Pancreas (tissue), 10 donors: ENCODE measurements around the gene ANTXR2. TPM values are rescaled to one million over a fixed set of nuclear protein-coding genes. Genes with fewer than 3 reads are reported as not detected.

Experiments
- ATAC-seq, 4 donors: fragments of 200-7000 bp; cut with Tn5 transposase; one replicate each; pipeline versions ENCODE4 v1.8.0 to v1.9.1; 2020; ENCODE audit warnings: mild to moderate bottlenecking in 4 of 4, moderate library complexity in 4 of 4
- DNase-seq, 6 donors: peaks; one replicate each; pipeline ENCODE4 v3.0.0-alpha.2; 2020
- FAIRE-seq: peaks from 2 replicates; lab custom pipeline; 2012; peaks lifted over from hg19 to GRCh38; lab: Jason Lieb, UNC
- H3K27ac ChIP-seq, 4 donors: fragments of 200-600 bp; sonication (generic); 1 replicate in 3 of 4; 2 replicates in 1 of 4; pipeline versions ENCODE4 v1.5.0 to v1.8.0; 2020
- H3K27me3 ChIP-seq, 4 donors: fragments of 200-600 bp; one replicate each; pipeline ENCODE4 v1.8.0; 2021
- H3K36me3 ChIP-seq, 3 donors: fragments of 200-600 bp; sonication (generic) in 1 of 3; one replicate each; pipeline versions ENCODE4 v1.5.0 to v1.8.0; 2020 to 2021
- H3K4me1 ChIP-seq, 3 donors: fragments of 200-600 bp; one replicate each; pipeline ENCODE4 v1.8.0; 2021
- H3K4me3 ChIP-seq, 4 donors: fragments of 200-600 bp; sonication (generic) in 2 of 4; one replicate each; pipeline versions ENCODE4 v1.5.0 to v1.8.0; 2020 to 2021
- H3K9me3 ChIP-seq, 4 donors: fragments of 200-600 bp; one replicate each; pipeline ENCODE4 v1.8.0; 2021
- CTCF ChIP-seq, 4 donors: fragments of 200-600 bp; sonication (generic) in 3 of 4; IDR thresholded peaks; one replicate each; pipeline versions ENCODE4 v1.5.0 to v1.8.0; 2021; ENCODE audit warnings: antibody characterized with exemption in 4 of 4
- WGBS, 2 donors: extraction: QIAGEN DNeasy Blood & Tissue Kit; methylation state at CpG; one replicate each; pipeline ENCODE4 v1.1.7; 2013; 5-methylcytosine and 5-hydroxymethylcytosine counted together
- intact Hi-C, 3 donors: fragments of 100-400 bp; cut with DNase I; formaldehyde crosslinking; loops; one replicate each; pipeline versions ENCODE4 v1.11.1 to v1.14.2; 2022
- polyA plus RNA-seq, 2 donors: library from polyadenylated mRNA; stranded (reverse); fragments of 200-250 nt; gene quantifications; one replicate each; pipeline ENCODE4 v1.2.3, GENCODE V29; 2013
- total RNA-seq, 6 donors: library from RNA; stranded (reverse); fragmentation: NEBNext Ultra II Directional in 4 of 6; extraction: Animal tissue kit (Norgen Biotek cat#: 25700) in 4 of 6; gene quantifications; one replicate each; pipeline versions ENCODE4 v1.2.1 to v1.2.4, GENCODE V29; 2021 to 2023
- donor health status: healthy with polysubstance abuse.
- donor health status: DM: no; HTN: no; CAD: no; lungs with moderate emphysema.
- donor health status: DM: no; HTN: no; CAD: no.
- donor health status: control.
- donor health status: control.
- donor health status: Bipolar disorder and iron deficiency.
- donor health status: DM: yes; HTN: yes; CAD: no.
- donor health status: DM: no; HTN: no; CAD: no.
- donor health status: DM: no; HTN: no; CAD: no.
- donor health status: DM: yes; HTN: yes; CAD: no.

ANTXR2 gene
- total and polyA plus RNA-seq, 8 donors = 1.4 to 22.4 (median 4.6) TPM

GRCh38 chr4:80009806-80010205 is 63.2 kb downstream of the ANTXR2 start:
- no peaks in the 10 kb centered on the region for H3K27me3 ChIP-seq
- H3K27ac ChIP-seq = no peak overlapping the region
- ATAC-seq (no peak), FAIRE-seq (no peak), DNase-seq (no peak)
- intact Hi-C loops = no loop called here
- H3K4me1 ChIP-seq = no peaks in the 10 kb centered on the region
- no peaks in the 10 kb centered on the region for H3K9me3 ChIP-seq
- H3K36me3 ChIP-seq = no peaks in the 10 kb centered on the region
- TF ChIP-seq CTCF (IDR thresholded peaks at IDR 0.05) = no peak
- H3K4me3 ChIP-seq = no peak overlapping the region

- intact Hi-C loops = no loop called here
- Histone ChIP-seq H3K27me3 (no peaks in the 10 kb centered on the region), H3K9me3 (no peaks in the 10 kb centered on the region), H3K4me1 (no peaks in the 10 kb centered on the region), H3K27ac (no peak overlapping the region), H3K4me3 (no peak overlapping the region), H3K36me3 (no peaks in the 10 kb centered on the region)
- no peak for FAIRE-seq
- DNase-seq = no peak
- whole genome bisulfite sequencing, 2 donors = 0 to 98% methylated on average over 1 of the region's 1 CpG
- no peak for ATAC-seq
- TF ChIP-seq CTCF (IDR thresholded peaks at IDR 0.05) = no peak
Observed at GRCh38 chr4:80008971-80009370, 64.1 kb downstream of the ANTXR2 start.

GRCh38 chr4:80008351-80008750 is 64.7 kb downstream of the ANTXR2 start:
- H3K27me3 ChIP-seq = no peaks in the 10 kb centered on the region
- ATAC-seq (no peak), DNase-seq (no peak), FAIRE-seq (no peak)
- no peaks in the 10 kb centered on the region for H3K4me1 ChIP-seq
- no peaks in the 10 kb centered on the region for H3K9me3 ChIP-seq
- H3K36me3 ChIP-seq = no peaks in the 10 kb centered on the region
- TF ChIP-seq CTCF (IDR thresholded peaks at IDR 0.05) = no peak
- H3K4me3 ChIP-seq = no peak overlapping the region
- H3K27ac ChIP-seq = no peak overlapping the region
- intact Hi-C loops = no loop called here
- WGBS, 2 donors = 92 to 93% methylated on average over 3 of the region's 3 CpGs

- intact Hi-C loops = no loop called here
- no peak for TF ChIP-seq CTCF (IDR thresholded peaks at IDR 0.05)
- Histone ChIP-seq H3K4me3 (no peak overlapping the region), H3K36me3 (no peaks in the 10 kb centered on the region), H3K27me3 (no peaks in the 10 kb centered on the region), H3K27ac (no peak overlapping the region), H3K4me1 (no peaks in the 10 kb centered on the region), H3K9me3 (no peaks in the 10 kb centered on the region)
- FAIRE-seq (no peak), DNase-seq (no peak), ATAC-seq (no peak)
- WGBS, 2 donors = 82 to 90% methylated on average over 3 of the region's 3 CpGs
Observed at GRCh38 chr4:80007745-80008149, 65.3 kb downstream of the ANTXR2 start.

- FAIRE-seq (no peak), DNase-seq (no peak), ATAC-seq (no peak)
- no peaks in the 10 kb centered on the region for H3K36me3 ChIP-seq
- H3K27me3 ChIP-seq = no peaks in the 10 kb centered on the region
- no peaks in the 10 kb centered on the region for H3K4me1 ChIP-seq
- 71 to 75% methylated on average over 5 of the region's 5 CpGs for WGBS, 2 donors
- no peak overlapping the region for H3K27ac ChIP-seq
- H3K4me3 ChIP-seq = no peak overlapping the region
- H3K9me3 ChIP-seq = no peaks in the 10 kb centered on the region
- no peak for TF ChIP-seq CTCF (IDR thresholded peaks at IDR 0.05)
- intact Hi-C loops = no loop called here
Observed at GRCh38 chr4:80006935-80007744, 65.9 kb downstream of the ANTXR2 start.
